ENCODE measurements around the gene CYTH3. TPM values are rescaled to one million over a fixed set of nuclear protein-coding genes. Genes with fewer than 3 reads are reported as not detected.
"Not testable (repeated sequence)": the region's sequence is repeated elsewhere in the genome, so short reads cannot be mapped to it uniquely, and the experiment has no call there.

Gene CYTH3
- total RNA-seq, 1 experiment from 2014 or later, result 15.1 TPM

DNA sequence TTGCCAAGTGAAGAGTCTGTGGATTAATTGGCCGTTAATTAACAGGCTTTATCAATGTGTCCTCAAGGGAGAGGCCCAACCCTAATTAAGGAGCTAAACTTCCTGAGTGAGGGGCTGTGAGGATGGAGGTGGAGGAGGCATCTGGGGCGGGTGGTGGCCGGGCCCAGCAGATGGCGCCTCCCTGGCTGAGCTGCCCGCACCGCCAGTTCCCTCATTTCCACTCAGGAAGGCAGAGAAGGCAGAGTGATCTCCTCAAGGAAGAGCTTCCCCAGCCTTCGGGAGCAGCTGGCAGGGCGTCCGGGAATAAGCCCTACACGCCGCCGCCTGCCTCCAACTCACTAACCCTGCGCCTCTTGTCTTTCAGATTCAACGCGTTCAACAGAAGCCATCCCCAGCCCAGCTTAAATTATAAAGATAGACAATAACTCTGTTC is 112.2 kb downstream of the CYTH3 start:
- in situ Hi-C loops (cut with HindIII; ENCODE audit: low sequenced_read_pairs), result no loop called here
- peak; percentile 75 for DNase-seq (ENCODE audit: low spot score)

DNA sequence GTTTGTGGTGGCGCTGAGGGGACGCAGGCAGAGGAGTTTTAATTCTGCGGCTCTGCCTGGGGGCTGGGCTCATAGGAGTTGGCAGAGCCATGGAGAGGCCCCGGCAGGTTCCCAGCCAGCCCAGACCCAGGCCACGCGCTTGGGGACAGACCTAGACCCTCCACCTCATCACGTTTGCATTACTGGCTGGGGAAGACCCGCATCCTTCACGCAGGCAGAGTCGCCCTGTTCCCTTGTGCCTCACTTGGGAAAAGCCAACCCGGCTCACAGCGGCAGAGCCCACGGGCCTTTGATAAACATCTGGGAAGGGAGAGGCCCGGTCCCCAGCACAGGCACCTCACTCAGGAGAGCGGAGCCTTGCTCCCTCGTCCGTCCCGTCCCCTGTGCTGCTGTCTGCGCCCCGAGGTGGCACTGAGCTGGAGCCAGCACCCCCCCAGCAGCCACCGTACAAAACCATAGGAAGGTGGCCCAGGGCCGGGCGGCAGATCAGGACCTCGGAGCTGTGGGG is 112.8 kb downstream of the CYTH3 start:
- in situ Hi-C loops (cut with HindIII; ENCODE audit: low sequenced_read_pairs), result no loop called here

DNA sequence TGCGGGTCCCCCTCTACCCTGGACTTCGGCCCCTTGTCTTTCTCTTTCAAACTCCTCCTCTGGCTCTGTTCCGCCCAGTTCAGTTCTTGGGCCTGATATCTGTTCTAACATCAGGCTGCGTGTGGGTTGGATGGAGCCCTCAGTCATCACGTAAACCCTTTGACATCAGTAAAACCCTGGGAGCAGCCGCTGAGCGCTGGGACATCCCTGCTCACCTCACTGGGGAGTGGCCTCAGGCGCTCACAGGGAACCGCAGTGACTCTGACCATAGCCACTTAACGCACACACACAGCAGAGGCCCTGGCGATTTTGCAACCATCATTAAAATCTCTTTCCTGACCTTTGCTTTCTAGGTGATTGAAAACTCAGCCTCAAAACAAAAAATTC is 113.3 kb downstream of the CYTH3 start:
- in situ Hi-C loops (cut with HindIII; ENCODE audit: low sequenced_read_pairs), result no loop called here
- no peak for DNase-seq (ENCODE audit: low spot score)

More for the DNA sequence above, 112.8 kb downstream of the CYTH3 start:
- DNase-seq (ENCODE audit: low spot score), result no peak

DNA sequence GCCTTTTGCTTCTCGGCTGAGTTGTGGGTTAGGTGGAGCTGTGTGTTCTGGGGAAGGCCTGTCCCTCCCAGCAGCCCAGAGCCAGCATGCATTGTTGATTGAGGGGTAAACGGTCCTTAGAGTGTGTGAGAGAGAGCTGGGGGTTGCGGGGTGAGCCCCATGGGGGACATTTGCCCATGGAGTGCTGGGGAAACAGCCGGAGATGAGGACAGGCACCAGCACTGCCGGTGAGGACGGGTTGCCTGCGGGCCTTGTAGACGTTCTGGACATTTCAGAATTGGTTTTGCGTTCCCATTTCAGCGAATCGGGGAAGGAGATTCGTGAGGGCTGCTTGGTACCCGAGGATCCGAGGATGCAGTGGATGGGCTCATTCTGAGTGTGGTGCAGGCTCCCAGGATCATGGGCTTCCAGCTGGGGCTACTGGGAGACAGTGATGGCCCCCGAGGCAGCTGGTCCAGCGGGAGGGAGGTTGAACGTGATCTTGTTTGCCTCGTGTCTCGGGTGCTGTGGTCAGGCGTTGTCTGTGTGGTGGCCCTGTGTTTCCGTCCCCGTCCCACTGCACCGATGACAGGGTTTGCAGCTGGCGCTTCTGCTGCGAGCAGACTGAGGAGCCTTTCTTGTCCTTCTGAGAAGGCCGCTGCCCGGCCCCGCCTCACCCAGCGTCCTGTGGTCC is 113.9 kb downstream of the CYTH3 start:
- no peak for DNase-seq (ENCODE audit: low spot score)
- in situ Hi-C loops (cut with HindIII; ENCODE audit: low sequenced_read_pairs), result no loop called here

DNA sequence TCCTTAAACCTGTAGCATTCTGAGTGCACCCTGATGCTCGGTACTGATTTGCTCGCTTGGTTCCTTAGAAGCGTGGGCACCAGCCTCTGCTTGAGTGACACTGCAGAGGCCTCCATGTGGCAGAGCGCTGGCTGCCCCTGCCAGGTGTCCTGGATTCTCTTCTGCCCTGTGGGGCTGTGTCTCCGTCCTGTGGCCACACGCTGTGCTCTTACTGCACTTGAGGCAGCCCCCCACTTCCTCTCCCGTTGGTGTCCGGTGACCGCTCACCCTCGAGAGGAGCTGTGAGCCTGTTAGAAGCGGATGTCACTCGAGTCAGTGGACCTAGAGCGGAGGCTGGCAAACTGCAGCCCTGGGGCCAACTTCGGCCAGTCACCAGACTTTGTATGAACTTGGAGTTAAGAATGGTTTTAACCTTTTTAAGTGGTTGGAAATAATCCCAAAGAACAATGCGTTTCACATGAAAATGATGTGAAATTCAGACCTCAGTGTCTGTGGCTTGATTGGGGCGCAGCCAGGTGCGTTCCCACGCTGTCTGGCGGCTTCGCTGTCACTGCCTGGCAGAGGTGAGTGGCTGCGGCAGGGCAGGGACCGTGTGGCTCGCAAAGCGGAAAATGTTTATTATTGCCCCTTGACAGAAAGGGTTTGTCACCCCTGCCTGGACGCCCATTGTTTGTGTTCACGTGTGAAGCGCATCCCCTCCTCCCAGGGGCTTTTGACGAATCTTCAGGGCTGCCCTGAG is 114.6 kb downstream of the CYTH3 start:
- no peak for DNase-seq (ENCODE audit: low spot score)
- in situ Hi-C loops (cut with HindIII; ENCODE audit: low sequenced_read_pairs), result no loop called here

DNA sequence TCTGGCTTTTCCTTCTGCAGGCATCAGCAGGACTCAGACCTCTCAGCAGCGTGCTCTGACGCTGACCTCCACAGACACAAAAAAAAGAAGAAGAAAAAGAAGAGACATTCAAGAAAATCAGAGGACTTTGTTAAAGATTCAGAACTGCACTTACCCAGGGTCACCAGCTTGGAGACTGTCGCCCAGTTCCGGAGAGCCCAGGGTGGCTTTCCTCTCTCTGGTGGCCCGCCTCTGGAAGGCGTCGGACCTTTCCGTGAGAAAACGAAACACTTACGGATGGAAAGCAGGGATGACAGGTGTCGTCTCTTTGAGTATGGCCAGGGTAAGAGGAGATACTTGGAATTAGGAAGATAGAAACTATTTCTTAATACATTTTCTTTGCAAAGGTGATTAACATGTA is 115.7 kb downstream of the CYTH3 start:
- in situ Hi-C loops (cut with HindIII; ENCODE audit: low sequenced_read_pairs), result no loop called here
- no peak for DNase-seq (ENCODE audit: low spot score)

DNA sequence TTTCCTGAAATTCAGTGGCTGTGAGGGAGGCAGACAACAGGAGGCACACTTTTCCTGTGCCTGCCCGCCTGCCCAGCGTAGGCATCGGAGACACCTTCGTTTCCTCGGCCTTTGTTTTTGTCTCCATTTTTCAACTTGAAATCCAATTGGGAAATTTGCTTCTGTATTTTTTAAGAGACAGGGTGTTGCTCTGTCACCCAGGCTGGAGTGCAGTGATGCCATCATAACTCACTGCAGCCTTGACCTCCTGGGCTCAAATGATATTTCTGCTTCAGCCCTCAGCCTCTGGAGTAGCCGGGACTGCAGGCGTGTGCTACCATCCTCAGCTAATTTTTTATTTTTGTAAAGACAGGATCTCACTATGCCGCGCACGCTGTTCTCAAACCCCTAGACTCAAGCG is 116.8 kb downstream of the CYTH3 start:
- in situ Hi-C loops (cut with HindIII; ENCODE audit: low sequenced_read_pairs), result no loop called here
- DNase-seq (ENCODE audit: low spot score), result no peak

DNA sequence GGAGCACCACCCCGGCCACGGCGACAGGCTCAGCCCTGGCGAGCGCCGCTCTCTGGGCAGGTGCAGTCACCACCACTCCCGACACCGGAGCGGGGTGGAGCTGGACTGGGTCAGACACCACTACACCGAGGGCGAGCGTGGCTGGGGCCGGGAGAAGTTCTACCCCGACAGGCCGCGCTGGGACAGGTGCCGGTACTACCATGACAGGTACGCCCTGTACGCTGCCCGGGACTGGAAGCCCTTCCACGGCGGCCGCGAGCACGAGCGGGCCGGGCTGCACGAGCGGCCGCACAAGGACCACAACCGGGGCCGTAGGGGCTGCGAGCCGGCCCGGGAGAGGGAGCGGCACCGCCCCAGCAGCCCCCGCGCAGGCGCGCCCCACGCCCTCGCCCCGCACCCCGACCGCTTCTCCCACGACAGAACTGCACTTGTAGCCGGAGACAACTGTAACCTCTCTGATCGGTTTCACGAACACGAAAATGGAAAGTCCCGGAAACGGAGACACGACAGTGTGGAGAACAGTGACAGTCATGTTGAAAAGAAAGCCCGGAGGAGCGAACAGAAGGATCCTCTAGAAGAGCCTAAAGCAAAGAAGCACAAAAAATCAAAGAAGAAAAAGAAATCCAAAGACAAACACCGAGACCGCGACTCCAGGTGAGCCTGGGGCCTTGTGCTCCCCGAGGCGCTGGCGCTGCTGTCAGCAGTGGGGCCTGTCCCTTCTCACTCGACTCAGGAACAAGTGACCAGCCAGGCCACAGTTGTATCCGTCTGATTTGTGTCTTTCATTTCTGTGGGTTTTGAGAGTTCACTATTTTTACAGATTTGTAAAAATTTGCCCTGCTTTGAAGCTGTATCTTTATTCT is 117.7 kb downstream of the CYTH3 start:
- no peak for DNase-seq (ENCODE audit: low spot score)
- in situ Hi-C loops (cut with HindIII; ENCODE audit: low sequenced_read_pairs), result no loop called here

DNA sequence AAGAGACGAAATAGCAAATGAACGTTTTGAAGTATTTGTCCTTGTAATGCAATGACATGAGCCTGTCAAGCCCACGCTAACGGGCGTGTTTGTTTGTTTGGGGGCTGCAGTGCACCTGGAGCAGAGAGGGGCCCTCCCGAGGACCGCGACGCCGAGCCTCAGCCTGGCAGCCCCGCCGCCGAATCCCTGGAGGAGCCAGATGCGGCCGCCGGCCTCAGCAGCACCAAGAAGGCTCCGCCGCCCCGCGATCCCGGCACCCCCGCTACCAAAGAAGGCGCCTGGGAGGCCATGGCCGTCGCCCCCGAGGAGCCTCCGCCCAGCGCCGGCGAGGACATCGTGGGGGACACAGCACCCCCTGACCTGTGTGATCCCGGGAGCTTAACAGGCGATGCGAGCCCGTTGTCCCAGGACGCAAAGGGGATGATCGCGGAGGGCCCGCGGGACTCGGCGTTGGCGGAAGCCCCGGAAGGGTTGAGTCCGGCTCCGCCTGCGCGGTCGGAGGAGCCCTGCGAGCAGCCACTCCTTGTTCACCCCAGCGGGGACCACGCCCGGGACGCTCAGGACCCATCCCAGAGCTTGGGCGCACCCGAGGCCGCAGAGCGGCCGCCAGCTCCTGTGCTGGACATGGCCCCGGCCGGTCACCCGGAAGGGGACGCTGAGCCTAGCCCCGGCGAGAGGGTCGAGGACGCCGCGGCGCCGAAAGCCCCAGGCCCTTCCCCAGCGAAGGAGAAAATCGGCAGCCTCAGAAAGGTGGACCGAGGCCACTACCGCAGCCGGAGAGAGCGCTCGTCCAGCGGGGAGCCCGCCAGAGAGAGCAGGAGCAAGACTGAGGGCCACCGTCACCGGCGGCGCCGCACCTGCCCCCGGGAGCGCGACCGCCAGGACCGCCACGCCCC is 118.5 kb downstream of the CYTH3 start:
- no peak for DNase-seq (ENCODE audit: low spot score)
- in situ Hi-C loops (cut with HindIII; ENCODE audit: low sequenced_read_pairs), result no loop called here

DNA sequence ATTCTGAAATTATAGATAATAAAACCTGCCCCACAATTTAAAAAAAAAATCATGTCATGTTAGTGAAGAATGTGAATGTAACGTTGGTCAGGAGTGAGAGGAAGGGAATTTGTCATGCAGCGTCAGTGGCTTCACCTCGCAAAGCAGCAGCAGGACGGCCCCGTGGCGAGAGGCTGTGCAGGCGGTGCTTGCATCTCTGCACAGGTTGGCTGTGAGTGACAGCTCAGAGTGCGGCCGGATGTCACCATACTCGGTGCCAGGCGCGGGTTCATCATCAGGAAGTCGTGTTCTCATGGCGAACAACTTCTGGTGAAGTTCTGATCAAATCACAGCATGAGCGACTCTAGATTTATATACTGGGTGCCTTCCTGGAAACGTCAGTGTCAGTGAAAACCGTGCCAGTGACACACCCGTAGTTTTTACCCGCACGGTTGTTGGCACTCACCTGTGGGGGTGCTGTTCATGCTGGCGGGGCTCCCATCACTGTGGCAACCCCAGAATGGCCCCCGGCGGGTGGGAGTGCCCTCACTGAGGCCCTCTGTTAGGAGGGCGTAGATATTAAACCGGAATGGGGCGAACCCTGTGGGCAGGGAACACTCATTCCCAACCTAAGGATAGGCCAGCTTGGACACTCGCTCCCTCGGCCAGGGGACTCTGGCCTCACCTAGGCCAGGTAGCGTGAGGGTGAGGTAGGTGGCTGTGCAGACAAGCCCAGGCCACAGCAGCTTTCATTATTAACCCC is 120.3 kb downstream of the CYTH3 start:
- DNase-seq (ENCODE audit: low spot score), result no peak
- in situ Hi-C loops (cut with HindIII; ENCODE audit: low sequenced_read_pairs), result no loop called here

DNA sequence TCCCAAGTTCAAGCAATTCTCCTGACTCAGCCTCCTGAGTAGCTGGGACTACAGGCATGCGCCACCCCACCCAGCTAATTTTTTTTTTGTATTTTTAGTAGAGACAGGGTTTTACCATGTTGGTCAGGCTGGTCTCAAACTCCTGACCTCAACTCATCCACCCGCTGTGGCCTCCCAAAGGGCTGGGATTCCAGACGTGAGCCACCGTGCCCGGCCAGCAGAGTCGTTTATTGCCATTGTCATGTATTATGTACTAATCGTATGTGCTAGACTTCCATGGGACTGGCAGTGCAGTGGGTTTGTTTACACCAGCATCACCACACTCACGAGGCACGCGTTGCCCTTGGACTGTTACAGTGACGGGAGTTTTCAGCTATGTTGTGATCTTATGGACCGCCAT is 120.9 kb downstream of the CYTH3 start:
- DNase-seq (ENCODE audit: low spot score); in situ Hi-C loops (cut with HindIII; ENCODE audit: low sequenced_read_pairs): not testable (repeated sequence)

DNA sequence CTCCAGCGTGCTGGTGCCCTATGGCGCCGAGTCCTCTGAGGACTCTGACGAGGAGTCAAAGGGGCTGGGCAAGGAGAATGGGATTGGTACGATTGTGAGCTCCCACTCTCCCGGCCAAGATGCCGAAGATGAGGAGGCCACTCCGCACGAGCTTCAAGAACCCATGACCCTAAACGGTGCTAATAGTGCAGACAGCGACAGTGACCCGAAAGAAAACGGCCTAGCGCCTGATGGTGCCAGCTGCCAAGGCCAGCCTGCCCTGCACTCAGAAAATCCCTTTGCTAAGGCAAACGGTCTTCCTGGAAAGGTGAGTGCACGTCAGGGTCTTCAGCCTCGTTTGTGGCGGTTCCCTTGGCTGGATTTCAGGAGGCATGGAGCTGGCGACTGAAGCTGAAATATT is 122.4 kb downstream of the CYTH3 start:
- no peak for DNase-seq (ENCODE audit: low spot score)
- in situ Hi-C loops (cut with HindIII; ENCODE audit: low sequenced_read_pairs), result no loop called here

DNA sequence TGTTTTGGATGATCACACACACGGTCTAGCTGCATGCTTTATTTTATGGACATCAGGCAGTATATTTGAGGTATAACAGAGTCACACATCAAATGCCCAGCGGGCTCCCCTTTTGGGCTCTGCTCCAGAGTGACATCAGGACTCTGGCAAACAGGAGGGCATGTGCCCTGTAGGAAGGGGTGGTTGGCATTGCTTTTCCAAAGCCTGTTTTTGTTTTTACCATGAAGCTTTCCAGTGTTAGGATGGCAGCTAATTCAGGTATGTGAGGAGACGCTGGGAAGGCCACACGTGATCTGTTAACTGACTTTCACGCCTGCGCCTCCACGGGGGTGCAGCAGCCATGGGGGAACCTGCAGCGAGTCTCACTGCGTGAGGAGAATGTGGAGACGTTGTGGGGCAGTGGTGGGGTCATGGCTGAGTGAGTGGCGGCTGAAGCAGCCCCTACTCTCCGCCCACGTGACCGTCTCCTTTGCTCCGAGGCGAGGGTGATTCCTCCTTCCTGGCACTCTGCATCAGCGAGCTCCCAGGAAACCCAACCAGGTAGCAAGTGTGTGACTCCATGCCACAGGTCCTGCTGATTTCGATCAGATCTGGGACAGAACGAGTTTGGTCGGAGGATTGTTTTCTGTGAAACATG is 123.6 kb downstream of the CYTH3 start:
- in situ Hi-C loops (cut with HindIII; ENCODE audit: low sequenced_read_pairs), result no loop called here
- peak; percentile 78 for DNase-seq (ENCODE audit: low spot score)

DNA sequence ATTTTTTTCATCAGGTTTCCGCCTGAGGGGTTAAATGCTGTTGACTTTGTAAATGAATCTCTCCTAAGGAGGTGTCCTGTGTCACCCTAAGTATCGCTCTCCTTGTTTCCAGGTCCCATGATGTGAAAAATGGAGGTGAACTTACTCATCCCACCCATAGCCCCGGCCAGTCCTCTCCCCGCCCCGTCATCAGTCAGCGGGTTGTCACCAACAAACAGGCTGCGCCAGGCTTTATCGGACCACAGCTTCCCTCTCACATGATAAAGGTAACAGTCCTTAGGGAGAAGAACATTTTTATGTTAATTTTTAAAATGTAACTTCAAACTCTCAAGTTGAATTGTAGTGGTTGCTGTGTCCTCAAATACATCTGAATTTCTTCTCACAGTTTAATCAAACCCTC is 124.8 kb downstream of the CYTH3 start:
- DNase-seq (ENCODE audit: low spot score), result no peak
- in situ Hi-C loops (cut with HindIII; ENCODE audit: low sequenced_read_pairs), result no loop called here

DNA sequence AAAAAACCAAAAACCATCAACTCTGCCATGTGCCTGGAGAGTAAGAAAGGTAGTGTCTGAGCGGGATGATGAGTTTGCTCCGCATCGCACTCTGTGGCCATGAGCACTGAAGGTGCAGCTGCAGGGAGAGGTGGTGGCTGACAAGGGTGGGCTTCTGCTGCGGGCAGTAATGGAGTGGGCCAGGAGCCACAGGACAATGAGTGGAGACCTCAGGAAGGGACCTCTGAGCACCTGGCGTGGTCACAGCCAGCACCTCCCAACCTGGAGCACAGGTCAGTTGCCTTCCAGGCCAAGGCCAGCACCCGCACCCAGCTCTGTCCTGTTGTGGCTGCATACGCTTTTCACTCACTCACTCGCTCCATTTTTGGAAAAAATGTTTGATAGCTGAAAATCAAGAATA is 125.8 kb downstream of the CYTH3 start:
- in situ Hi-C loops (cut with HindIII; ENCODE audit: low sequenced_read_pairs), result no loop called here
- no peak for DNase-seq (ENCODE audit: low spot score)

DNA sequence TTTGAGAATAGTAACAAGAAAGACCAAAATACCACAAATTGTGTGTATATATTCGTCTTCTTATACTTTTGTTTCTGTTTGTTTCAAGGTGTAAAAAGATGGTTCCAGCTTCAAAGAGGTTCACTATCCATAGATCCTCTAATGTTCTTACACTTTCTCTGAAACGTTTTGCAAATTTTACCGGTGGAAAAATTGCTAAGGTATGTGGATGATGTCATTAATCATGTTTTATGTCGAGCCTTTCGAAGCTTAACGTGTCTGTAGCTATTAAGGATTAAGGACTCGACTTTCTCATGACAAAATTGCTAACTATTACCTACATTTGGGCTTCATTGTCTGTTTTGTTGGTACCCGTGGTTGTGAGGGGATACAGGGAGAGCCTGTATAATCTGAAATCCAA is 128.4 kb downstream of the CYTH3 start:
- no peak for DNase-seq (ENCODE audit: low spot score)
- in situ Hi-C loops (cut with HindIII; ENCODE audit: low sequenced_read_pairs), result no loop called here

DNA sequence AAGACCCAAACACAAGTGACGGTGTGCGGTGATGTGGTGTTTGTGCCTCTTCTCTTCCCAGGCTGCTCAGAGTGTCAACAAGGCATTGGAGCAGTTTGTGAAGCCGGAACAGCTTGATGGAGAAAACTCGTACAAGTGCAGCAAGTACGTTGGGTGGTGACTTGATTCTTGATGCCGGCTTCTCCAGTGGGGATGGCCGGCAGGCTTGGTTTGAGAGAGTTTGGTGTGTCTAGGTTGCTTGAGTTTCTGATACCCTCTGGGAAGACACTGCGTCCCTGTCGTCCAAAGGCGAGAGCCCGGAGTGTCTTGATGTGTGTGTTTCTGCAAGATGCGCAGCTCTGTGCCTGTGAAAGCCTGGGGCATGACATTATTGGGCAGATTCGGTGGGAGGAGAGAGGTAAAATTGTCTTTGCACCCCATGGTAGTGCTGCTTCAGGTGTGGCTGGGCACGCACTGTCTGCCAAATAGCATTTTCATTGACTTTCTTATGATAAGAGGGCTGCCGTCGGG is 129.5 kb downstream of the CYTH3 start:
- in situ Hi-C loops (cut with HindIII; ENCODE audit: low sequenced_read_pairs), result no loop called here
- no peak for DNase-seq (ENCODE audit: low spot score)
